GM08714 (cell line): Measurements from ENCODE around the gene KCNQ2.

Source experiments
- H3K4me3 ChIP-seq: fragments of 200-500 bp; sonication (Bioruptor generic); 2 replicates; pipeline ENCODE4 v1.5.1; 2014; ENCODE audit warnings: mild to moderate bottlenecking, low read length, inconsistent platforms
- ZNF274 ChIP-seq: IDR thresholded peaks from 2 replicates; pipeline ENCODE4 v1.6.1; 2012; ENCODE audit warnings: mild to moderate bottlenecking, low read depth, low read length

KCNQ2 gene

DNA sequence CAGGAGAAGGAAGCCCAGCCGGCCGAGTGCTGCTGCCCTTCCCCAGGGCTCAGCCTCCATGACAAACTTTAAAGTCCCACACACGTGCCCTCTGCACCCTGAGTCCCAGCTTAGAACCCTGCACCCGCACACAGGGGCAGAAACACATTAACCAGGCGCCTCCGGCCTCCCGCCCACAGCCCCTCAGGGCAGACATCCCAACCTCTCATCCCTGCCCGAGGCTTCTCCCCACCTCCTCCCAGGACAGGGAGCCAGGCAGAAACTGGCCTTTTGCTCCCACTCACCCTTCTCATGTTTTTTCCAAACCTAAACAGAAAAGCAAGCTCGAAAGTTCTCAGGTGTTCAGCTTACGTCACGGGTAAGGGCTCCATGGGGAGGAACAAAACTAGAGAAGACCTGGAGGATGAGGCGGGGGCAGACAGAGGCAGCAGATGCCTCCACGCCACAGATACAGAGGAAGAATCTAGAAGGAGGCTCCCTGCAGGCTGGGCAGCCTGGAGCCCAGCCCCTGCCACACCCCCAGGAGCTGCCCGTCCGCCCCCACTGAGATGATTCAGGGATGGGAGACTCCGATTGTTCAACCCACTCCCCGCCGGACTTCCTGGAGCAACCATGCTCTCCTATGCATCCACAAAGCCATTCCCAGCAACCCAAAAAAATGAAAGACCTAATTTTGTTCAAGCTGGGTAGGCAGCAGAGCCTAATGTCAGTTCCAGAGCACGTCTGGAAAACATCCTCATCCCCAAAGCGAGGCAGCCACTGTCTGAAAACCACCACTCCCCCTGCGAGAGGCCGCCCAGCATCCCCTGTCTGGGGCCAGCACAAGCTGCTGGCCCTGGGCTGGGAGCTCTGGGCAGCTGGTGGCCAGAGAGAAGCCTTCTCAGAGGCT is 8.8 kb downstream of the KCNQ2 start:
- no peak for TF ChIP-seq ZNF274
- H3K4me3 ChIP-seq = no peak overlapping the region

DNA sequence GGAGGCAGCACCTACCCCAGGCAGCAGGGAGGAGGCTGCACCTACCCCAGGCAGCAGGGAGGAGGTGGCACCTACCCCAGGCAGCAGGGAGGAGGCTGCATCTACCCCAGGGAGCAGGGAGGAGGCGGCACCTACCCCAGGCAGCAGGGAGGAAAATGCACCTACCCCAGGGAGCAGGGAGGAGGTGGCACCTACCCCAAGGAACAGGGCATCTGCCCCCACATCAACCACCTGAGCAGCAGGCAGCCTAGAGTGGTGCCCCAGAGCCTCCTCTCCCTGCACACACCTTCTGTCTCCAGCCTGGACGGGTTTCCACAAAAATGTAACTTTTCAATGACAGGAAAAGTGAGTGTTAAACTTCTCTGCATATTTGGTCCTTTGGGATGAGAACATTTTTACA is 10.2 kb downstream of the KCNQ2 start:
- H3K4me3 ChIP-seq = no peak overlapping the region
- no peak for TF ChIP-seq ZNF274

DNA sequence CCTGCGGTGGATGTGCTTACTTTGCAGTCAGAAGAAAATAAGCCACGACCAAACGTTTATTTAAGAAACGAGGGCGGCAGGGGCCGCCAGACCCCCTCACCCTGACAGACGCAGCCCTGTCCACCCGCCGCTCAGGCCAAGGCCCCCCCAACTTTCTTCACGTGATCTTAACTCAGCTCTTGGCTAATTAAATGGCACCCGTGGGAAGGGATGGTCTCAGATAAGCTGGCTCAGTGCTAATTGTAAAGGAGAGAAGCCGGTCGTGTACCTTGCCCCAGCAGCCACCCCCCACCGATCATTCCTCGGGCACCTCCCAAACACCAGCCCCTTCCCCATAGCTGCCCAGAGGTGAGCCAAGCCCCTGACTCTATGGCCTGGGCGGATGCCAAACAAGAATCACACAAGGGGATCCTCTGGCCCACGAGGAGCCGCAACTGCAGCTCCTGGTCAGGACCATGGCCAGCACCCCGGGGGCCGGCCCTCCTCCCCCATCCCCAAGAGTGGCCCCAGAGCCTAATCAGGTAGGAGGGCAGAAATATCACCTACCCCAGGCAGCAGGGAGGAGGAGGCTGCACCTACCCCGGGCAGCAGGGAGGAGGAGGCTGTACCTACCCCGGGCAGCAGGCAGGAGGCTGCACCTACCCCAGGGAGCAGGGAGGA is 11.2 kb downstream of the KCNQ2 start:
- no peak overlapping the region for H3K4me3 ChIP-seq
- no peak for TF ChIP-seq ZNF274

DNA sequence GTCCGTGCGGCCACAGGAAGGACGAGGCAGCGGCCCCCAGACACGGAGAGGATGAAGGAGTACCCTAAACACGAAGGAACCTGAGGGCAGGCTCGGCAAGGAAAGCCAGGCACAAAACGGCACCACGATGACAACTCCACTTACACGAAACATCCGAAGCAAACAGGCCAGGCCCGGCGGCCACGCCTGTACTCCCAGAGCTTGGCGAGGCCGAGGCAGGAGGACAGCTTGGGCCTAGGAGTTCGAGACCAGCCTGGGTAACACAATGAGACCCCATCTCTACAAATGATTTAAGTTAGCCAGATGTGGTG is 13.4 kb downstream of the KCNQ2 start:
- H3K4me3 ChIP-seq = no peak overlapping the region
- no peak for TF ChIP-seq ZNF274

DNA sequence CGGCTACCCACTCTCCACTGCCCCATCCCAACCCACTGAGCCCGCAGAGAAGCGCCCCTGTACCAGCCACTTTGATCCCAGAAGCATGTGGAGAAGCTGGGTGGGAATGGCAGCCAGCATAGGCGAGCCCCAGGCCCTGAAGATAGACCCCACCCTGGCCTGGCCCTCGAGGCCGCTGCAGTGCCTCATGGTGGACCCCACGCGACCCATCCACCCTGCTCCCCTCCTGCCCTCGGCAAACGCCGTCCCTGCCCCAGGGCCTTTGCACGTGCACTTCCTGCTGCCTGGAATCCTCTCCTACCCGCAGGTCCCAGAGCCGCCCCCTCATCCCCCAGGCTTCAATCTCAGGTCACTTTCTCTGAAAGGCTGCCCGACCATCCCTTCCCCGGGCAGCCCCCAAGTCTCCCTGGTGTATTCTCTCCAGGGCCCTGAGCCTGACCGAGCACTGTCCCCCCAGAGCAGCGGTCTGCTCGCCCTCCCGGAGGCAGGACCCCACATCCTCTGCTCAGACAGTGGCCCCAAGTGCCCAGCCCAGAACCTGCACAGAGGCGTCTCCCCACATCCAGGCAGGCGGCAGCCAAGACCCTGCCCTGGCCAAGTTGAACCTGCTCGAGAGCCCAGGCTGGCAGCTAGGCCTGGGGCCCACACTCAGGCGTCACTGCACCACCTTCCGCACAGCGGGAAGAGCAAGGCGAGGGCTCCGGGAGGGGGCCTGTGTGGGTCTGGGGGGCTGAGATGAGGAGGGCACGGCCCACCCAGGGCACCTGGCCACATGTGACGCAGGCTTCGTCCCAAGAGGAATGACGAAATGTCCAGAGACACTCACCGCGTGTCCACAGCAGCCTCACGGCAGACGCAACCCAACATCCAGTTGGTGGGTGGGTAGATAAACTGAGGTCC is 14.0 kb downstream of the KCNQ2 start:
- no peak overlapping the region for H3K4me3 ChIP-seq
- TF ChIP-seq ZNF274 = no peak

DNA sequence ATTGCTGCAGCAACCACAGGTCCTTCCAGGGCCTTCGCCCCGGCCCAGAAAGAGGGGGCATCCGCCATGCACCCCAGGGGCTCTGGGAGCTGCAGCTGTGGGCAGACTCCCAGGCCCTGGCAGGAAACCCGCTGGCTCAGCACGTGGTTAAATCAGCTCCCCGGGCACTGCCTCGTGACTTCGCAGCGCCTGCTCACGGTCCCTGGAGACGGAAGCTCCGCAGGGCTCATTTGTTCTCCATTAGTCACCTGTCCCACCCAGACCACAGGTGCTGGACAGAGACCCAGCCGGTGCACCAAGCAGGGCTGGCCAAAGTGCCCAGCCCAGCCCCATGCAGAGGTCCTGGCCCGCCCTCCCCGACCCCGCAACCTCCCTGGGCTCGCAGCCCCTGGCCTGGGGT is 14.7 kb downstream of the KCNQ2 start:
- H3K4me3 ChIP-seq = no peak overlapping the region
- TF ChIP-seq ZNF274 = no peak

DNA sequence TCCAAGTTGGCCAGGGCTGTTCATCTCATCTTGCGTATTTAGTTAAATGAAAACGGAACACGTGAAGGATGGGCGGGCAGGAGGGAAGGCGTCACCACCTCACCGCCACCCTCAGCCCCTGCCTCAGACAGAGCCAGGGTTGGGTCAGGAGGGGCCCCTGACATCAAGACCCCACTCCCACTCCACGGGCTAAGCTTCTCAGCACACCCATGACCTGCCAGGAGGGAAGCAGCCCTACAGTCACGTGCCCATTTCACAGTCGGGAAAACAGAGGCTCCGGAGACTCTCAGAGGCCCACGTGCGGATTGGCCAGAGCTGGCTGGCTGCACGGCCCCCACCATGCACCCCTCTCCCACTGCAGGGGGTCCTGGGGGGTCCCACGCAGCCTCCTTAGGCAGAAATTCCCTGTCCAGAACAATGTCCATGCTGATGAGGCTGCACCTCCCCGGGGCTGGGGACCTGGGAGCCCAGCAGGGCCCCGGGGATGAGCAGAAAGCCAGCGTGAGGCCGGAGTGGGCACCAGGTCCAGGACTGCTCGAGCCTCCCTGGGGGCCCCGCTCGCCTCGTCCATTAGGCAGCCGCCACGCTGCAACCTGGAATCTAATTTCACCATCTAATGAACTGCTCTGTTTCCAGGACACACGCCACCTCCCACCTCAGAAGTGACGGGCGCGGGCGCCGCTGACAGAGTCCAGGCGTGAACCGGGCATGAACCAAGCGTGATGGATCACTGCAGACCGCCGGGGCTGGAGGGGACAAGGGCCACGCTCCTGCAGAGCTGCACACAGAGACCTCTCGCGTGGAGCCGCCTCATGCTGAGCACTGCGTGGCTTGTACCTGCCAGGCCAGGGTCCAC is 15.8 kb downstream of the KCNQ2 start:
- H3K4me3 ChIP-seq = no peak overlapping the region
- no peak for TF ChIP-seq ZNF274

DNA sequence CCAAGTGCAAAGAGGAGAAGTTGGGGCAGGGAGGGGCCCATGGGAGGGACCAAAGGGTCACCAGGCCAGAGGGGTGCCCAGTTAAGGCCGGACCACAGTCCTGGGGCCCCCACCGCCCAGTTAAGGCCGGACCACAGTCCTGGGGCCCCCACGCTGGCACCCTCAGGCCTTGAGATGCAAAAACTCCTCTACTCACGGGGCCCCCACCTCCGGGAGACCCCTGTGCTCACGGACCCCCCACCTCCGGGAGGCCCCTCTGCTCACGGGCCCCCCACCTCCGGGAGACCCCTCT is 16.9 kb downstream of the KCNQ2 start:
- TF ChIP-seq ZNF274 = no peak
- H3K4me3 ChIP-seq = no peak overlapping the region

DNA sequence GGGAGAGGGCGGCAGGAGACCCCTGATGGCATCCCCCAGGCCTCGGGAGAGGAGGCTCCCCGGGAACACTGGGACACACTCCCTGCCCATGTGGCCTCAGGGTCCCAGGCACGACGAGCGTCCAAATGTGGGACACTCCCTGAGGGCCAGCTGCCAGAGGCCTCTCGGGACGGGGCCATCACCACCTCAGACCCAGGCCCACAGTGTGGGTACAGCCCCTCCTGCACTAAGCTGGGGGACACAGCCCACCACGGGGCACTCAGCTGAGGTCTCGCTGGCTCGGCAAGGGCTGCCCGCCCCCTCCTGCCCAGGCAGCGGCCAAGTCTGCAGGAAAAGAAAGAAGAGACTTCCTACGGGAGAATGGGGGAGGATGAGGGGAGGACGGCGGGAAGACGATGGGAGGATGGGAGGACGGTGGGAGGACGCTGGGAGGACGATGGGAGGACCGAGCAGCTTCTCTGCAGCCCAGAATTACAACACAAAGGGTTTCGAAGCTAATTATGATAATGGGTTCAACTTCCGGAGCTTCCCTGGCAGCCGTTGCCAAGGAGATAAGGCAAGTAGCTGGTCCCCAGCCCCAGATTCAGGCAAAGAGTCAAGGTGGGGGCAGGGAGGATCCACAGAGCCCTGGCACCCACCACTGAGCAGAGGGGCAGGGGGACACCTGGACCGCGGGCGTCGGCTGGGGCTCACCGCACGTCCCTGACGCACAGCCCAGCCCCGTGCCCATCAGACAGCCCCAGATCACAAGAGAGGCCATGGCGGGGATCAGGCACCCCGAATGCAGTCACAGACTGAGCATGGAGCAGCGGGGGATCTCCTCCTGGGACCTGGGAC is 17.5 kb downstream of the KCNQ2 start:
- TF ChIP-seq ZNF274 = no peak
- H3K4me3 ChIP-seq = no peak overlapping the region

DNA sequence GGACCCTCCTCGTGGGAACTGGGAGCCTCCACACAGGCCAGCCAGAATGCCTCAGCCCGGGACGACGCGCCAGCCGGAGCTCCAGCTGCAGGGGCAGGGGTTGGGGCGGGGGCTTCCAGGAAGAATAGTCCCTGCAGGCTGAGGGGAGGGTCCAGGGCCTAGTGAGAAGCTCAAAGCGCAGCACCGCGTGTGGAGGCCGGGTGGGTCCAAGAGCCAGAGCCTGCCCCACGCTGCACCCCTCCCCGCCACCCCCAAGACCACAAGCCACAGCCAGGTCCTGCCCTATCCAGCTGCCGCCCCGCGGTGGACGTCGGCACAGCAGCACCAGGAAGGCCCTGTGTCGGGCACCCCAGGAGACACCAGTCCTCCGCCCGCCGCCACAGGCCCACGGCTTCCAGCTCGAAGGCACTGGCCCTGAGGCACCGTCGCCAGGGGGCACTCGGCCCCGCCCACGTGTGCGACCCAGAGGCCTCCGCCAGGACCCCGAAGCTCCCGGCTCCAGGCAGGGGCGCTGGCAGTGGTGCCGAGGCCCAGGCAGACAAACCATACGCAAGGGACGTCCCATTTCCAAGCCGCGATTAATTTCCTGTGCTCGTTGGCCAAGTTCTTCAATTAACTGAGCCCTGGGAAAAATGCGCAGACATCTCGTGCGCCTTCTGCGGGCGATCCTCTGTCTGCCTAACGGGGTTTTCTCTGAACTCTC is 19.5 kb downstream of the KCNQ2 start:
- no peak for TF ChIP-seq ZNF274
- H3K4me3 ChIP-seq = no peak overlapping the region

DNA sequence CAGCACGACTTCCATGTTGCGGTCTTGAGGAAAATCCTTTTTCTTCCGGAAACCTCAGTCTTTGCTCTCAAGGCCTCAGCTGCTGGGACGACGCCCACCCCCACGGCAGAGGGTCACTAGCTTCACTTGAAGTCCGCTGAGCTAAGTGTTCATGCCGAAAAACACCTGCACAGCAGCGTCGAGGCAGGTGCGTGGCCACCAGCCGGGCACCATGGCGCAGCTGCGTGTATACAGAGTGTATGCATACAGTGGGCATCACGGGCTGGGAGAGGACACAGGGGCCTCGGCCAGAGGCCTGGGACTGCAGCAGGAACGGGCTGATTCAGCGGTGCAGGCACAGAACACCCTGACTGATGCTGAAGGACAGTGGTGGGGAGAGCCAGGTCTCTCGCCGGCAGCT is 20.1 kb downstream of the KCNQ2 start:
- no peak overlapping the region for H3K4me3 ChIP-seq
- TF ChIP-seq ZNF274 = no peak

DNA sequence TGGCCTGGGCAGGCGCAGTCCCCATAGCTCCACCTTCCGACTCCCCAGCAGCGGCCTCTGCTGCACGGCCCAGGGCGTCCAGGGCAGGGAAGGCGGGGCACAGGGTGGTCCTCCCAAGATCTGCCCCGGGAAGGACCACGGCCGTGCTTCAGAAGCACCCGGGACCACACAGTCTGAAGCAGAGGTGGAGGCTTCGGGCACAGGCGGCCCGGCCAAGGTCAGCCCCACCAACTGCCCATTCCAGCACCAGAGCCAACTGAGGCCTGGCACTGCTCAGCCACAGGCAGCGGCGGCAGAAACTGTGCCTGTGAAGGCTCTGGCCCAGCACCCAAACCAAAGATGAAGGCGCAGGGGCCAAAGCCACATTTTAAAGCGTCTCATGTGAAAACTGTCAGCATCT is 20.6 kb downstream of the KCNQ2 start:
- H3K4me3 ChIP-seq = no peak overlapping the region
- no peak for TF ChIP-seq ZNF274
